SK-N-SH treated with all-trans-retinoic acid at 6 μM for 48 hours (cell line): Measurements from ENCODE around the gene RBFOX2.

Source experiments
- ATAC-seq: fragments of 200-7000 bp; cut with Tn5 transposase; 3 replicates; pipeline ENCODE4 v1.9.1; 2020; ENCODE audit warnings: mild to moderate bottlenecking, moderate library complexity
- ARNTL ChIP-seq: fragments of 450-650 bp; formaldehyde crosslinking; IDR thresholded peaks from 2 replicates; pipeline ENCODE4 v1.5.0; 2020; ENCODE audit warnings: low read depth, mild to moderate bottlenecking, moderate library complexity, borderline replicate concordance
- BACH2 ChIP-seq: fragments of 250-450 bp; sonication (Bioruptor Pico); IDR thresholded peaks from 2 replicates; pipeline ENCODE4 v1.9.0; 2021; ENCODE audit warnings: mild to moderate bottlenecking, borderline replicate concordance
- CREB5 ChIP-seq: fragments of 250-450 bp; sonication (Bioruptor Pico); IDR thresholded peaks from 2 replicates; pipeline ENCODE4 v1.5.1; 2020; ENCODE audit warnings: low read depth, mild to moderate bottlenecking, moderate library complexity
- CSDC2 ChIP-seq: fragments of 250-450 bp; sonication (Bioruptor Pico); IDR thresholded peaks from 2 replicates; pipeline ENCODE4 v1.5.0; 2020; ENCODE audit warnings: mild to moderate bottlenecking, moderate library complexity
- ESRRG ChIP-seq: fragments of 250-450 bp; sonication (Bioruptor Pico); IDR thresholded peaks from 2 replicates; pipeline ENCODE4 v1.6.1; 2021; ENCODE audit warnings: mild to moderate bottlenecking
- GLIS3 ChIP-seq: fragments of 250-450 bp; sonication (Bioruptor Pico); IDR thresholded peaks from 2 replicates; pipeline ENCODE4 v1.5.0; 2020; ENCODE audit warnings: mild to moderate bottlenecking, moderate library complexity
- ISL1 ChIP-seq: fragments of 250-450 bp; sonication (Bioruptor Pico); IDR thresholded peaks from 2 replicates; pipeline ENCODE4 v2.1.2; 2022; ENCODE audit warnings: mild to moderate bottlenecking, moderate library complexity
- OSR1 ChIP-seq: fragments of 250-450 bp; sonication (Bioruptor Pico); IDR thresholded peaks from 2 replicates; pipeline ENCODE4 v1.8.0; 2022; ENCODE audit warnings: moderate library complexity, mild to moderate bottlenecking, inconsistent platforms
- POU6F1 ChIP-seq: fragments of 250-450 bp; sonication (Bioruptor Pico); IDR thresholded peaks from 2 replicates; pipeline ENCODE4 v1.8.0; 2021; ENCODE audit warnings: low read depth, mild to moderate bottlenecking, moderate library complexity, borderline replicate concordance
- RARB ChIP-seq: fragments of 250-450 bp; sonication (Bioruptor Pico); IDR thresholded peaks from 2 replicates; pipeline ENCODE4 v1.8.0; 2021; ENCODE audit warnings: mild to moderate bottlenecking, moderate library complexity
- TCF4 ChIP-seq: fragments of 250-450 bp; sonication (Bioruptor Pico); IDR thresholded peaks from 2 replicates; pipeline ENCODE4 v1.8.0; 2021; ENCODE audit warnings: mild to moderate bottlenecking, moderate library complexity, borderline replicate concordance
- TOX ChIP-seq: fragments of 250-450 bp; sonication (Bioruptor Pico); IDR thresholded peaks from 2 replicates; pipeline ENCODE4 v1.8.0; 2021; ENCODE audit warnings: mild to moderate bottlenecking, moderate library complexity, borderline replicate concordance
- ZC3H10 ChIP-seq: fragments of 250-450 bp; sonication (Bioruptor Pico); IDR thresholded peaks from 2 replicates; pipeline ENCODE4 v1.5.1; 2021; ENCODE audit warnings: mild to moderate bottlenecking, moderate library complexity
- ZFP3 ChIP-seq: fragments of 250-450 bp; sonication (Bioruptor Pico); IDR thresholded peaks from 2 replicates; pipeline ENCODE4 v1.5.0; 2020; ENCODE audit warnings: mild to moderate bottlenecking, moderate library complexity
- ZFP30 ChIP-seq: fragments of 450-650 bp; formaldehyde crosslinking; IDR thresholded peaks from 2 replicates; pipeline ENCODE4 v1.5.0; 2022; ENCODE audit warnings: mild to moderate bottlenecking, moderate library complexity
- ZNF565 ChIP-seq: fragments of 450-650 bp; formaldehyde crosslinking; conservative IDR thresholded peaks from 2 replicates; pipeline ENCODE4 v1.5.0; 2020; ENCODE audit warnings: low read depth, mild to moderate bottlenecking, moderate library complexity
- ZNF70 ChIP-seq: fragments of 450-650 bp; formaldehyde crosslinking; IDR thresholded peaks from 2 replicates; pipeline ENCODE4 v1.5.0; 2020; ENCODE audit warnings: mild to moderate bottlenecking, moderate library complexity
- ZNF8 ChIP-seq: fragments of 450-650 bp; formaldehyde crosslinking; IDR thresholded peaks from 2 replicates; pipeline ENCODE4 v1.5.0; 2020; ENCODE audit warnings: mild to moderate bottlenecking, moderate library complexity
- TF ChIP-seq, protein P1 (sequence below): fragments of 250-450 bp; sonication (Bioruptor Pico); IDR thresholded peaks from 2 replicates; pipeline ENCODE4 v1.8.0; 2020; ENCODE audit warnings: mild to moderate bottlenecking, moderate library complexity, borderline replicate concordance
- TF ChIP-seq, protein P2 (sequence below): fragments of 250-450 bp; sonication (Bioruptor Pico); IDR thresholded peaks from 2 replicates; pipeline ENCODE4 v1.5.1; 2021; ENCODE audit warnings: mild to moderate bottlenecking, moderate library complexity
- TF ChIP-seq, protein P3 (sequence below): fragments of 250-450 bp; sonication (Bioruptor Pico); IDR thresholded peaks from 2 replicates; pipeline ENCODE4 v1.5.0; 2020; ENCODE audit warnings: mild to moderate bottlenecking, moderate library complexity

Gene RBFOX2

DNA sequence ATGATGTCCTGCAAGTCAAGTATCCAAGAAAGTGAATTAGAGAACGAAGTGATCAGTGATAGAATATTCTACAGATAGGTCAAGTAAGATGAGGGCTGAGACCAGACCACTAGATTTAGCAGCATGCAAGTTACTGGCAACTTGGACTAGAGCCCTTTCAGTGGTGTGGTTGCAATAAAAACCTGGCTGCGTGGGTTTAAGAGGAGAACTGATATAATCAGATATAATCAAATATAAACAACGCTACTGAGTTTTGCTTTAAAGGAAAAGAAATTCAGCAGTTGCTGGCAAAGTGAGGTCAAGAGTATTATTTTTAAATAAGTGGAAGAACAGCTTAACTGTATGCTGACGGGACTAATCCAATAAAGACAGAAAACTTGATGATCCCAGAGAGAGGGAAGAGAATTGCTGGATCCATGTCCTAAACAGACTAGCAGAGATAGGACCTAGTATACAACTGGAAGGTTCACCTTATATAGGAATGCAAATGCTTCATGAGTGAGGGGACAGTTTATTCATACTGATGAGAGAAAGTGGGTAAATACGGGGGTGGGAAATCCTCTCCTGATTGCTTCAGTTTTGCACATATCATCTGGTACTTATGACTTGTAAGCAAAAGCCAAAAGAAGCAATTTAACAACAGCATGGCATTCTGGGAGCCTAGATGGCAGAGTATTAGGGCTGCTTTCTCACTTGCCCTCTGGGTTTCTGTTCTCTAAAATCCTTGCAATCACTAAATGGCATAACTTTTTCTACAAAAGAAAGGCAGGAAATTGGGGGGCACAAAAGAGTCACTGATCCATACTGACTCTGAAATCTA lies 146.2 kb downstream of the RBFOX2 start:
- TF ChIP-seq ZNF565 (CRISPR knock-in tag): no peak
- TF ChIP-seq TCF4: peak; percentile 22; the same call in 1 of the 2 replicates
- TF ChIP-seq GLIS3 (CRISPR knock-in tag): no peak
- TF ChIP-seq ZNF70 (CRISPR knock-in tag): 0 out of 2 replicates have a peak, but pooled peaks have one; percentile 23
- TF ChIP-seq, protein P1, sequence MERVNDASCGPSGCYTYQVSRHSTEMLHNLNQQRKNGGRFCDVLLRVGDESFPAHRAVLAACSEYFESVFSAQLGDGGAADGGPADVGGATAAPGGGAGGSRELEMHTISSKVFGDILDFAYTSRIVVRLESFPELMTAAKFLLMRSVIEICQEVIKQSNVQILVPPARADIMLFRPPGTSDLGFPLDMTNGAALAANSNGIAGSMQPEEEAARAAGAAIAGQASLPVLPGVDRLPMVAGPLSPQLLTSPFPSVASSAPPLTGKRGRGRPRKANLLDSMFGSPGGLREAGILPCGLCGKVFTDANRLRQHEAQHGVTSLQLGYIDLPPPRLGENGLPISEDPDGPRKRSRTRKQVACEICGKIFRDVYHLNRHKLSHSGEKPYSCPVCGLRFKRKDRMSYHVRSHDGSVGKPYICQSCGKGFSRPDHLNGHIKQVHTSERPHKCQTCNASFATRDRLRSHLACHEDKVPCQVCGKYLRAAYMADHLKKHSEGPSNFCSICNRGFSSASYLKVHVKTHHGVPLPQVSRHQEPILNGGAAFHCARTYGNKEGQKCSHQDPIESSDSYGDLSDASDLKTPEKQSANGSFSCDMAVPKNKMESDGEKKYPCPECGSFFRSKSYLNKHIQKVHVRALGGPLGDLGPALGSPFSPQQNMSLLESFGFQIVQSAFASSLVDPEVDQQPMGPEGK: no peak
- no peak for TF ChIP-seq ZNF8 (CRISPR knock-in tag)
- TF ChIP-seq ZFP30 (CRISPR knock-in tag): no peak
- TF ChIP-seq RARB: no peak
- ATAC-seq: peak; percentile 63

DNA sequence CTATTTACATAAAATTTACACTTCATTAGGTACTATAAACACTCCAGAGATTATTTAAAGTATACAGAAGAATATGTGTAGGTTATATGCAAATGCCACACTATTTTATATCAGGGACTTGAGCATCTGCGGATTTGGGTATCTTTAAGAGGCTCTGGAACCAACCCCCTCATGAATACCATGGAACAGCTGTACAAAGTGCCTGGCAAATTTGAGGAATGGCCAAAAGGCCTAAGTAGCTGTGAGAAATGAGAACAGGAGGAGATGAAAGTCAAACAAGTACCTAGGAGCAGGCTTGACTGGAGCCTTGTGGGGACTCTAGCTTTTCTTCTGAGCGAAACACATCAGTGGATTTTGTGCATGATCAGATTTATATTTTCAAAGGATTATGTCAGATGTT lies 149.3 kb downstream of the RBFOX2 start:
- TF ChIP-seq ZC3H10 (CRISPR knock-in tag): no peak
- TF ChIP-seq TOX: no peak
- TF ChIP-seq ZNF565 (CRISPR knock-in tag): no peak
- no peak for TF ChIP-seq OSR1
- TF ChIP-seq, protein P2, sequence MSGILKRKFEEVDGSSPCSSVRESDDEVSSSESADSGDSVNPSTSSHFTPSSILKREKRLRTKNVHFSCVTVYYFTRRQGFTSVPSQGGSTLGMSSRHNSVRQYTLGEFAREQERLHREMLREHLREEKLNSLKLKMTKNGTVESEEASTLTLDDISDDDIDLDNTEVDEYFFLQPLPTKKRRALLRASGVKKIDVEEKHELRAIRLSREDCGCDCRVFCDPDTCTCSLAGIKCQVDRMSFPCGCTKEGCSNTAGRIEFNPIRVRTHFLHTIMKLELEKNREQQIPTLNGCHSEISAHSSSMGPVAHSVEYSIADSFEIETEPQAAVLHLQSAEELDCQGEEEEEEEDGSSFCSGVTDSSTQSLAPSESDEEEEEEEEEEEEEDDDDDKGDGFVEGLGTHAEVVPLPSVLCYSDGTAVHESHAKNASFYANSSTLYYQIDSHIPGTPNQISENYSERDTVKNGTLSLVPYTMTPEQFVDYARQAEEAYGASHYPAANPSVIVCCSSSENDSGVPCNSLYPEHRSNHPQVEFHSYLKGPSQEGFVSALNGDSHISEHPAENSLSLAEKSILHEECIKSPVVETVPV (CRISPR knock-in tag): no peak
- TF ChIP-seq ARNTL (CRISPR knock-in tag): no peak
- TF ChIP-seq CSDC2 (CRISPR knock-in tag): no peak
- no peak for TF ChIP-seq ISL1
- TF ChIP-seq, protein P3, sequence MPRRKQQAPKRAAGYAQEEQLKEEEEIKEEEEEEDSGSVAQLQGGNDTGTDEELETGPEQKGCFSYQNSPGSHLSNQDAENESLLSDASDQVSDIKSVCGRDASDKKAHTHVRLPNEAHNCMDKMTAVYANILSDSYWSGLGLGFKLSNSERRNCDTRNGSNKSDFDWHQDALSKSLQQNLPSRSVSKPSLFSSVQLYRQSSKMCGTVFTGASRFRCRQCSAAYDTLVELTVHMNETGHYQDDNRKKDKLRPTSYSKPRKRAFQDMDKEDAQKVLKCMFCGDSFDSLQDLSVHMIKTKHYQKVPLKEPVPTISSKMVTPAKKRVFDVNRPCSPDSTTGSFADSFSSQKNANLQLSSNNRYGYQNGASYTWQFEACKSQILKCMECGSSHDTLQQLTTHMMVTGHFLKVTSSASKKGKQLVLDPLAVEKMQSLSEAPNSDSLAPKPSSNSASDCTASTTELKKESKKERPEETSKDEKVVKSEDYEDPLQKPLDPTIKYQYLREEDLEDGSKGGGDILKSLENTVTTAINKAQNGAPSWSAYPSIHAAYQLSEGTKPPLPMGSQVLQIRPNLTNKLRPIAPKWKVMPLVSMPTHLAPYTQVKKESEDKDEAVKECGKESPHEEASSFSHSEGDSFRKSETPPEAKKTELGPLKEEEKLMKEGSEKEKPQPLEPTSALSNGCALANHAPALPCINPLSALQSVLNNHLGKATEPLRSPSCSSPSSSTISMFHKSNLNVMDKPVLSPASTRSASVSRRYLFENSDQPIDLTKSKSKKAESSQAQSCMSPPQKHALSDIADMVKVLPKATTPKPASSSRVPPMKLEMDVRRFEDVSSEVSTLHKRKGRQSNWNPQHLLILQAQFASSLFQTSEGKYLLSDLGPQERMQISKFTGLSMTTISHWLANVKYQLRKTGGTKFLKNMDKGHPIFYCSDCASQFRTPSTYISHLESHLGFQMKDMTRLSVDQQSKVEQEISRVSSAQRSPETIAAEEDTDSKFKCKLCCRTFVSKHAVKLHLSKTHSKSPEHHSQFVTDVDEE: no peak
- no peak for TF ChIP-seq RARB
- TF ChIP-seq ZNF8 (CRISPR knock-in tag): no peak
- ATAC-seq: no peak

DNA sequence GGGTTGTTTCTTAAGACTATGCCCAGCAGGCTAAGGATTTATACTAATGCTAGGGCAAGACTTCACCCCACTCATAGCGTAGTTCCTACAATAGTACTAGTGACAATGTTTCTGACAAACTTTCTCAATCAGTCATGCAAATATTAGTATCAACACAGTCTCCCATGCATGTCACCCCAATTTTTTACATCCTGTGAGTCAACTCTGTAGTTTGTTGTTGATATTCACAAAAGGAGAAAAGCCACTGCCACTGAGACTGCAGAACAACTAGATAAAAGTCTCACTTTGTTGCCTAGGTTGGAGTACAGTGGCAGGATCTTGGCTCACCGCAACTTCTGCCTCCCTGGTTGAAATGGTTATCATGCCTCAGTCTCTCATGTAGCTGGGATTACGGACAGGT lies 155.2 kb downstream of the RBFOX2 start:
- ATAC-seq: no peak
- no peak for TF ChIP-seq ZNF565 (CRISPR knock-in tag)
- TF ChIP-seq ARNTL (CRISPR knock-in tag): no peak
- TF ChIP-seq, protein P2 (CRISPR knock-in tag): no peak
- no peak for TF ChIP-seq OSR1
- TF ChIP-seq, protein P1: no peak
- TF ChIP-seq ESRRG: no peak
- no peak for TF ChIP-seq ZNF70 (CRISPR knock-in tag)
- no peak for TF ChIP-seq CSDC2 (CRISPR knock-in tag)
- TF ChIP-seq CREB5: no peak
- TF ChIP-seq POU6F1: no peak
- no peak for TF ChIP-seq ZFP3 (CRISPR knock-in tag)
- no peak for TF ChIP-seq GLIS3 (CRISPR knock-in tag)
- TF ChIP-seq, protein P3: no peak
- no peak for TF ChIP-seq BACH2 (CRISPR knock-in tag)
- no peak for TF ChIP-seq ZC3H10 (CRISPR knock-in tag)
